PC-9 (cell line): ENCODE data around the gene FLRT3. TPM values are rescaled to one million over a fixed set of nuclear protein-coding genes. Genes with fewer than 3 reads are reported as not detected.

Experiments used
- BruUV-seq: library from RNA; stranded (reverse); fragments of 400-500 nt; replicated peaks from 2 replicates; lab custom pipeline; 2021; lab: Mats Ljungman, UMichigan
- CTCF ChIA-PET: fragments of 300-600 bp; sonication (Branson Sonifier 250); formaldehyde crosslinking; loops from one replicate; lab custom pipeline; 2022; ENCODE audit warnings: antibody characterized with exemption; lab: Charles Lee
- POLR2A ChIA-PET: fragments of 300-600 bp; sonication (Branson Sonifier 250); formaldehyde crosslinking; loops from one replicate; lab custom pipeline; 2022; ENCODE audit warnings: antibody characterized with exemption; ENCODE audit not compliant: unreplicated experiment; lab: Charles Lee
- DNase-seq, 2 experiments: peaks; one replicate each; pipeline versions ENCODE4 v3.0.0 to v3.0.0-alpha.2; 2015 to 2022; ENCODE audit warnings: mixed read lengths in 1 of 2
- H2AFZ ChIP-seq: fragments of 200-600 bp; sonication (generic); 2 replicates; pipeline ENCODE4 v1.8.1; 2017; ENCODE audit warnings: antibody characterized with exemption
- H3F3A ChIP-seq: fragments of 200-600 bp; sonication (generic); 2 replicates; pipeline ENCODE4 v1.8.1; 2017; ENCODE audit warnings: antibody characterized with exemption, mild to moderate bottlenecking, low read depth; ENCODE audit not compliant: insufficient read depth
- H3K27ac ChIP-seq: fragments of 200-600 bp; sonication (generic); 2 replicates; pipeline ENCODE4 v1.6.1; 2016; ENCODE audit warnings: mixed run types
- H3K27me3 ChIP-seq: fragments of 200-600 bp; sonication (generic); 2 replicates; pipeline ENCODE4 v1.6.1; 2016; ENCODE audit warnings: low read depth, mixed run types; ENCODE audit not compliant: insufficient read depth
- H3K36me3 ChIP-seq: fragments of 200-600 bp; sonication (generic); 2 replicates; pipeline ENCODE4 v1.6.1; 2016; ENCODE audit warnings: low read depth, mixed run types
- H3K4me1 ChIP-seq: fragments of 200-600 bp; sonication (generic); replicated peaks from 2 replicates; pipeline ENCODE4 v1.6.1; 2016; ENCODE audit warnings: mixed run types; ENCODE audit not compliant: insufficient read depth
- H3K4me2 ChIP-seq: fragments of 200-600 bp; sonication (generic); 2 replicates; pipeline ENCODE4 v1.6.1; 2017; ENCODE audit warnings: mixed run types
- H3K4me3 ChIP-seq: fragments of 200-600 bp; sonication (generic); 2 replicates; pipeline ENCODE4 v1.6.1; 2016; ENCODE audit warnings: mixed run types
- H3K79me2 ChIP-seq: fragments of 200-600 bp; sonication (generic); 2 replicates; pipeline ENCODE4 v1.6.1; 2017; ENCODE audit warnings: low read depth, mixed run types
- H3K9me2 ChIP-seq: fragments of 200-600 bp; sonication (generic); 2 replicates; pipeline ENCODE4 v1.8.1; 2017; ENCODE audit warnings: mild to moderate bottlenecking; ENCODE audit not compliant: insufficient read depth
- H3K9me3 ChIP-seq: fragments of 200-600 bp; sonication (generic); 2 replicates; pipeline ENCODE4 v1.8.1; 2016; ENCODE audit warnings: low read depth; ENCODE audit not compliant: insufficient read depth
- H4K20me1 ChIP-seq: fragments of 200-600 bp; sonication (generic); 2 replicates; pipeline ENCODE4 v1.8.1; 2017; ENCODE audit not compliant: insufficient read depth
- CTCF ChIP-seq: fragments of 200-600 bp; sonication (generic); conservative IDR thresholded peaks from 2 replicates; pipeline ENCODE4 v1.6.1; 2017; ENCODE audit warnings: mixed run types, antibody characterized with exemption, mild to moderate bottlenecking, moderate library complexity
- EZH2 ChIP-seq: fragments of 200-600 bp; sonication (generic); IDR thresholded peaks from 2 replicates; pipeline ENCODE4 v1.8.0; 2017; ENCODE audit warnings: antibody characterized with exemption, low read depth
- intact Hi-C: fragments of 100-400 bp; cut with micrococcal nuclease; formaldehyde crosslinking; loops from one replicate; pipeline ENCODE4 v1.10.0; 2022; ENCODE audit not compliant: unreplicated experiment
- total RNA-seq: library from RNA; stranded (reverse); gene quantifications from 2 replicates; pipeline ENCODE4 v1.2.3, GENCODE V29; 2021

Gene FLRT3
- total RNA-seq, 1 experiment from 2014 or later: 0.70 TPM

GRCh38 chr20:14333721-14334120 is 3.7 kb downstream of the FLRT3 start:
- Histone ChIP-seq H3F3A (no peaks in the 10 kb centered on the region), H2AFZ (no peak overlapping the region), H3K9me2 (no peaks in the 10 kb centered on the region), H3K27ac (no peak overlapping the region), H3K36me3 (no peaks in the 10 kb centered on the region), H3K9me3 (no peaks in the 10 kb centered on the region), H3K4me3 (no peak overlapping the region), H3K4me1 (peaks cover 8% of the 10 kb centered on the region; the same call in 1 of the 2 replicates), H3K27me3 (no peaks in the 10 kb centered on the region), H3K4me2 (no peak overlapping the region), H4K20me1 (no peaks in the 10 kb centered on the region), H3K79me2 (no peaks in the 10 kb centered on the region)
- no TSS peak for BruUV-seq
- TF ChIP-seq CTCF (no peak), EZH2 (no peak)
- intact Hi-C loops: loop anchor here (10.0 kb wide), 1 partner anchor 251 kb away; no protein-coding TSS in a partner anchor
- ChIA-PET POLR2A (interaction anchor here (0.6 kb wide), 1 partner anchor 30 kb away, joined by 5 read pairs; no protein-coding TSS in a partner anchor), CTCF (interaction anchor here (0.6 kb wide), 1 partner anchor 159 kb away, joined by 3 read pairs; no protein-coding TSS in a partner anchor)
- no peak for DNase-seq

GRCh38 chr20:14332866-14333265 is 4.5 kb downstream of the FLRT3 start:
- Histone ChIP-seq H3K79me2 (no peaks in the 10 kb centered on the region), H3K4me1 (peaks cover 8% of the 10 kb centered on the region; the same call in 1 of the 2 replicates), H3K4me2 (no peak overlapping the region), H3K36me3 (no peaks in the 10 kb centered on the region), H3K27me3 (no peaks in the 10 kb centered on the region), H4K20me1 (no peaks in the 10 kb centered on the region), H3K9me3 (no peaks in the 10 kb centered on the region), H3F3A (no peaks in the 10 kb centered on the region), H3K9me2 (no peaks in the 10 kb centered on the region), H2AFZ (no peak overlapping the region), H3K27ac (no peak overlapping the region), H3K4me3 (no peak overlapping the region)
- intact Hi-C loops: loop anchor here (10.0 kb wide), 1 partner anchor 252 kb away; no protein-coding TSS in a partner anchor
- BruUV-seq: no TSS peak
- ChIA-PET CTCF (no interaction called here), POLR2A (no interaction called here)
- no peak for DNase-seq
- TF ChIP-seq CTCF: no peak
- no peak for TF ChIP-seq EZH2

GRCh38 chr20:14331646-14332045 is 5.8 kb downstream of the FLRT3 start:
- Histone ChIP-seq H3F3A (no peaks in the 10 kb centered on the region), H3K9me3 (no peaks in the 10 kb centered on the region), H3K36me3 (no peaks in the 10 kb centered on the region), H3K27me3 (no peaks in the 10 kb centered on the region), H3K4me3 (no peak overlapping the region), H2AFZ (no peak overlapping the region), H3K79me2 (no peaks in the 10 kb centered on the region), H3K9me2 (no peaks in the 10 kb centered on the region), H3K4me2 (no peak overlapping the region), H3K4me1 (peaks cover 8% of the 10 kb centered on the region; the same call in 1 of the 2 replicates), H4K20me1 (no peaks in the 10 kb centered on the region), H3K27ac (no peak overlapping the region)
- no peak for TF ChIP-seq CTCF
- no peak for TF ChIP-seq EZH2
- ChIA-PET CTCF (no interaction called here), POLR2A (no interaction called here)
- intact Hi-C loops: loop anchor here (10.0 kb wide), 1 partner anchor 253 kb away; no protein-coding TSS in a partner anchor
- no TSS peak for BruUV-seq
- DNase-seq: no peak
